NCI-H1092 treated with DMSO at 0.1 percent for 48 hours (cell line): ENCODE measurements around the gene AMN.
"Not testable (repeated sequence)": the region's sequence is repeated elsewhere in the genome, so short reads cannot be mapped to it uniquely, and the experiment has no call there.

Experiments
- DNase-seq: peaks from one replicate; lab custom pipeline; 2025; lab: John Stamatoyannopoulos, UW

Gene AMN

GRCh38 chr14:102922490-102923200 is at the start of gene AMN:
Gene AMN (plus strand): TSS chr14:102922663. CDS start chr14:102922689, 26 bp downstream.
- no peak for DNase-seq

- no peak for DNase-seq
These were observed 49.3 kb upstream of the AMN start for GRCh38 chr14:102873131-102873530.

- DNase-seq: no peak
These were observed 48.9 kb upstream of the AMN start for GRCh38 chr14:102873546-102874061.

- no peak for DNase-seq
These were observed 46.8 kb upstream of the AMN start for GRCh38 chr14:102875652-102876051.

GRCh38 chr14:102877511-102877910 is 45.0 kb upstream of the AMN start:
- not testable (repeated sequence) for DNase-seq

- no peak for DNase-seq
These were observed 44.1 kb upstream of the AMN start for GRCh38 chr14:102878174-102878969.

GRCh38 chr14:102878970-102879460 is 43.4 kb upstream of the AMN start:
- no peak for DNase-seq

- no peak for DNase-seq
These were observed 40.1 kb upstream of the AMN start for GRCh38 chr14:102882226-102882906.

- DNase-seq: no peak
These were observed 39.3 kb upstream of the AMN start for GRCh38 chr14:102883089-102883541.

GRCh38 chr14:102883554-102883953 is 38.9 kb upstream of the AMN start:
- DNase-seq: no peak

GRCh38 chr14:102885737-102886447 is 36.6 kb upstream of the AMN start:
- DNase-seq: no peak

- DNase-seq: no peak
These were observed 33.7 kb upstream of the AMN start for GRCh38 chr14:102888748-102889147.

GRCh38 chr14:102889615-102890014 is 32.8 kb upstream of the AMN start:
- no peak for DNase-seq

GRCh38 chr14:102891111-102891510 is 31.4 kb upstream of the AMN start:
- DNase-seq: no peak

- DNase-seq: no peak
These were observed 30.9 kb upstream of the AMN start for GRCh38 chr14:102891556-102891955.

GRCh38 chr14:102892651-102893050 is 29.8 kb upstream of the AMN start:
- no peak for DNase-seq

- no peak for DNase-seq
These were observed 29.0 kb upstream of the AMN start for GRCh38 chr14:102893452-102893851.

- DNase-seq: not testable (repeated sequence)
These were observed 25.7 kb upstream of the AMN start for GRCh38 chr14:102896735-102897134.

GRCh38 chr14:102897299-102898027 is 25.0 kb upstream of the AMN start:
- no peak for DNase-seq

- no peak for DNase-seq
These were observed 24.2 kb upstream of the AMN start for GRCh38 chr14:102898298-102898697.
